Adipose tissue (tissue), 3 donors: ENCODE measurements around the gene ADGRV1. TPM values are rescaled to one million over a fixed set of nuclear protein-coding genes. Genes with fewer than 3 reads are reported as not detected.
"Not testable (repeated sequence)": the region's sequence is repeated elsewhere in the genome, so short reads cannot be mapped to it uniquely, and the experiment has no call there.

ENCODE experiments used
- H3K27ac ChIP-seq: one replicate; pipeline ENCODE4 v1.5.1; 2013; ENCODE audit warnings: low read depth, low read length
- WGBS, 3 donors: extraction: QIAGEN DNeasy Blood & Tissue Kit; methylation state at CpG; one replicate each; pipeline ENCODE4 v1.1.7; 2013; 5-methylcytosine and 5-hydroxymethylcytosine counted together
- polyA plus RNA-seq, 3 donors: library from polyadenylated mRNA; stranded (reverse); fragments of 200-250 nt; gene quantifications; one replicate each; pipeline ENCODE4 v1.2.3, GENCODE V29; 2013
- donor health status: healthy with polysubstance abuse.
- donor health status: Bipolar disorder and iron deficiency.
- donor health status: healthy.

Gene ADGRV1
- polyA plus RNA-seq, 3 donors: 0.33 to 1.6 (median 0.34) TPM

- not testable (repeated sequence) for H3K27ac ChIP-seq
- 52 to 89% (median 61%) methylated on average over 3 of the region's 3 CpGs for WGBS, 3 donors
Measured at GRCh38 chr5:90576566-90576965, 18.0 kb downstream of the ADGRV1 start.

- WGBS, 3 donors: 90 to 96% (median 92%) methylated on average over 2 of the region's 2 CpGs
Measured at GRCh38 chr5:90579905-90580304, 21.3 kb downstream of the ADGRV1 start.

GRCh38 chr5:90581956-90582355 is 23.4 kb downstream of the ADGRV1 start:
- WGBS, 3 donors: 73 to 89% (median 81%) methylated on average over 2 of the region's 2 CpGs
- no peak overlapping the region for H3K27ac ChIP-seq

More at GRCh38 chr5:90579905-90580304, 21.3 kb downstream of the ADGRV1 start:
- not testable (repeated sequence) for H3K27ac ChIP-seq

GRCh38 chr5:90585337-90585986 is 26.9 kb downstream of the ADGRV1 start:
- H3K27ac ChIP-seq: no peak overlapping the region
- WGBS, 3 donors: 80 to 84% (median 80%) methylated on average over 7 of the region's 7 CpGs

- no peak overlapping the region for H3K27ac ChIP-seq
- WGBS, 3 donors: 43 to 90% (median 64%) methylated on average over 2 of the region's 2 CpGs
Measured at GRCh38 chr5:90586469-90586868, 27.9 kb downstream of the ADGRV1 start.

GRCh38 chr5:90590170-90590569 is 31.6 kb downstream of the ADGRV1 start:
- no peak overlapping the region for H3K27ac ChIP-seq
- WGBS, 3 donors: 91 to 97% (median 95%) methylated on average over 3 of the region's 3 CpGs

- H3K27ac ChIP-seq: not testable (repeated sequence)
- WGBS, 3 donors: 90 to 93% (median 92%) methylated on average over 6 of the region's 6 CpGs
Measured at GRCh38 chr5:90593083-90593482, 34.5 kb downstream of the ADGRV1 start.

GRCh38 chr5:90595766-90596165 is 37.2 kb downstream of the ADGRV1 start:
- WGBS, 3 donors: 97 to 100% (median 97%) methylated on average over 2 to 34 of the region's 34 CpGs

GRCh38 chr5:90598293-90598692 is 39.7 kb downstream of the ADGRV1 start:
- H3K27ac ChIP-seq: no peak overlapping the region
- 86 to 89% (median 87%) methylated on average over 7 of the region's 7 CpGs for WGBS, 3 donors

More at GRCh38 chr5:90595766-90596165, 37.2 kb downstream of the ADGRV1 start:
- H3K27ac ChIP-seq: not testable (repeated sequence)

GRCh38 chr5:90600307-90600706 is 41.7 kb downstream of the ADGRV1 start:
- WGBS, 3 donors: 90 to 92% (median 92%) methylated on average over 3 of the region's 3 CpGs
- H3K27ac ChIP-seq: not testable (repeated sequence)

- WGBS, 3 donors: 54 to 65% (median 57%) methylated on average over 2 of the region's 2 CpGs
Measured at GRCh38 chr5:90601468-90601867, 42.9 kb downstream of the ADGRV1 start.

GRCh38 chr5:90602681-90603080 is 44.1 kb downstream of the ADGRV1 start:
- 52 to 72% (median 53%) methylated on average over 1 of the region's 1 CpG for WGBS, 3 donors
- H3K27ac ChIP-seq: no peak overlapping the region

More at GRCh38 chr5:90601468-90601867, 42.9 kb downstream of the ADGRV1 start:
- no peak overlapping the region for H3K27ac ChIP-seq

GRCh38 chr5:90606539-90606938 is 47.9 kb downstream of the ADGRV1 start:
- H3K27ac ChIP-seq: no peak overlapping the region
- WGBS, 3 donors: 52 to 58% (median 56%) methylated on average over 2 of the region's 2 CpGs

- no peak overlapping the region for H3K27ac ChIP-seq
- 39 to 57% (median 52%) methylated on average over 1 of the region's 1 CpG for WGBS, 3 donors
Measured at GRCh38 chr5:90612919-90613318, 54.3 kb downstream of the ADGRV1 start.

GRCh38 chr5:90613459-90613858 is 54.9 kb downstream of the ADGRV1 start:
- WGBS, 3 donors: 80 to 89% (median 83%) methylated on average over 3 of the region's 3 CpGs
- H3K27ac ChIP-seq: no peak overlapping the region

- H3K27ac ChIP-seq: no peak overlapping the region
- WGBS, 3 donors: 75 to 83% (median 76%) methylated on average over 6 of the region's 6 CpGs
Measured at GRCh38 chr5:90613918-90614504, 55.4 kb downstream of the ADGRV1 start.

GRCh38 chr5:90615355-90615754 is 56.8 kb downstream of the ADGRV1 start:
- 76 to 92% (median 85%) methylated on average over 3 of the region's 3 CpGs for WGBS, 3 donors
- no peak overlapping the region for H3K27ac ChIP-seq

- 71 to 93% (median 85%) methylated on average over 5 of the region's 5 CpGs for WGBS, 3 donors
- no peak overlapping the region for H3K27ac ChIP-seq
Measured at GRCh38 chr5:90618071-90618470, 59.5 kb downstream of the ADGRV1 start.

GRCh38 chr5:90619762-90620161 is 61.2 kb downstream of the ADGRV1 start:
- H3K27ac ChIP-seq: not testable (repeated sequence)
- WGBS, 3 donors: 72 to 95% (median 92%) methylated on average over 2 to 4 of the region's 6 CpGs

- no peak overlapping the region for H3K27ac ChIP-seq
- WGBS, 3 donors: 86 to 93% (median 91%) methylated on average over 3 of the region's 3 CpGs
Measured at GRCh38 chr5:90621848-90622247, 63.3 kb downstream of the ADGRV1 start.
